Bronchial epithelial cell (primary cell): ENCODE measurements around the gene PLEKHA6. TPM values are rescaled to one million over a fixed set of nuclear protein-coding genes. Genes with fewer than 3 reads are reported as not detected.
A peak's percentile ranks its signal among the peaks of the same experiment; 100 is the strongest.
"Not testable (repeated sequence)": the region's sequence is repeated elsewhere in the genome, so short reads cannot be mapped to it uniquely, and the experiment has no call there.

Experiments
- DNase-seq: peaks from one replicate; pipeline ENCODE4 v3.0.0-alpha.2; 2010; ENCODE audit warnings: low read depth
- FAIRE-seq: peaks from 2 replicates; lab custom pipeline; 2011; peaks lifted over from hg19 to GRCh38; lab: Jason Lieb, UNC
- H3K27me3 ChIP-seq: 2 replicates; pipeline ENCODE4 v1.5.1; 2011; ENCODE audit warnings: low read length; ENCODE audit not compliant: control insufficient read depth, insufficient read depth
- H3K36me3 ChIP-seq: 2 replicates; pipeline ENCODE4 v1.5.1; 2011; ENCODE audit warnings: low read length; ENCODE audit not compliant: control insufficient read depth, insufficient read depth
- H3K4me3 ChIP-seq: 2 replicates; pipeline ENCODE4 v1.5.1; 2011; ENCODE audit warnings: mild to moderate bottlenecking, low read depth, low read length, control low read depth
- CTCF ChIP-seq: IDR thresholded peaks from 2 replicates; pipeline ENCODE4 v1.5.1; 2011; ENCODE audit warnings: mild to moderate bottlenecking, moderate library complexity, low read length, control low read depth, inconsistent platforms; ENCODE audit not compliant: insufficient read depth, severe bottlenecking
- total RNA-seq: library from RNA; depleted of rRNA; stranded (reverse); fragments of >200 nt; gene quantifications from 2 replicates; pipeline ENCODE4 v1.2.1, GENCODE V29; 2014

PLEKHA6 gene
- total RNA-seq, 1 donor from 2014 or later = 2.1 TPM

- Histone ChIP-seq H3K4me3 (no peak overlapping the region), H3K27me3 (no peaks in the 10 kb centered on the region), H3K36me3 (no peaks in the 10 kb centered on the region)
- no peak for TF ChIP-seq CTCF
- FAIRE-seq = no peak
- no peak for DNase-seq
Observed at GRCh38 chr1:204333427-204333826, 26.3 kb downstream of the PLEKHA6 start.

- no peak for TF ChIP-seq CTCF
Observed at GRCh38 chr1:204331847-204332487, 27.8 kb downstream of the PLEKHA6 start.

GRCh38 chr1:204331275-204331674, 28.5 kb downstream of the PLEKHA6 start:
- TF ChIP-seq CTCF = no peak
- no peak for FAIRE-seq

More at GRCh38 chr1:204331847-204332487, 27.8 kb downstream of the PLEKHA6 start:
- Histone ChIP-seq H3K27me3 (no peaks in the 10 kb centered on the region), H3K36me3 (no peaks in the 10 kb centered on the region), H3K4me3 (no peak overlapping the region)
- no peak for DNase-seq
- FAIRE-seq = no peak

GRCh38 chr1:204327870-204328269, 31.9 kb downstream of the PLEKHA6 start:
- not testable (repeated sequence) for FAIRE-seq, DNase-seq, H3K36me3 ChIP-seq, H3K4me3 ChIP-seq, H3K27me3 ChIP-seq

More at GRCh38 chr1:204331275-204331674, 28.5 kb downstream of the PLEKHA6 start:
- no peak for DNase-seq
- Histone ChIP-seq H3K27me3 (no peaks in the 10 kb centered on the region), H3K4me3 (no peak overlapping the region), H3K36me3 (no peaks in the 10 kb centered on the region)

- no peaks in the 10 kb centered on the region for H3K36me3 ChIP-seq
- no peaks in the 10 kb centered on the region for H3K27me3 ChIP-seq
- no peak for DNase-seq
- peak; percentile 32 for FAIRE-seq
- TF ChIP-seq CTCF = no peak
- H3K4me3 ChIP-seq = no peak overlapping the region
Observed at GRCh38 chr1:204327359-204327758, 32.4 kb downstream of the PLEKHA6 start.

GRCh38 chr1:204326771-204327300, 32.9 kb downstream of the PLEKHA6 start:
- no peak overlapping the region for H3K4me3 ChIP-seq
- TF ChIP-seq CTCF = no peak
- H3K36me3 ChIP-seq = no peaks in the 10 kb centered on the region
- no peaks in the 10 kb centered on the region for H3K27me3 ChIP-seq
- DNase-seq (no peak), FAIRE-seq (no peak)
